BE2C (cell line): Measurements from ENCODE around the gene ADORA2B.

Source experiments
- DNase-seq: peaks from one replicate; pipeline ENCODE4 v3.0.0-alpha.2; 2020
- H3K27me3 ChIP-seq: fragments of 250-450 bp; sonication (Bioruptor Pico); 2 replicates; pipeline ENCODE4 v1.5.1; 2020; ENCODE audit warnings: mild to moderate bottlenecking
- H3K36me3 ChIP-seq: fragments of 250-450 bp; sonication (Bioruptor Pico); 2 replicates; pipeline ENCODE4 v1.5.1; 2020; ENCODE audit warnings: mild to moderate bottlenecking
- H3K4me1 ChIP-seq: fragments of 250-450 bp; sonication (Bioruptor Pico); 2 replicates; pipeline ENCODE4 v1.5.1; 2020
- H3K4me3 ChIP-seq: 2 replicates; pipeline ENCODE4 v1.5.1; 2011; ENCODE audit warnings: low read depth, low read length
- H3K9me3 ChIP-seq: fragments of 250-450 bp; sonication (Bioruptor Pico); 2 replicates; pipeline ENCODE4 v1.5.1; 2020
- TF ChIP-seq, protein P1 (sequence below): IDR thresholded peaks from 2 replicates; pipeline ENCODE4 v1.5.1; 2012; ENCODE audit warnings: mild to moderate bottlenecking, low read depth, low read length

ADORA2B gene

DNA sequence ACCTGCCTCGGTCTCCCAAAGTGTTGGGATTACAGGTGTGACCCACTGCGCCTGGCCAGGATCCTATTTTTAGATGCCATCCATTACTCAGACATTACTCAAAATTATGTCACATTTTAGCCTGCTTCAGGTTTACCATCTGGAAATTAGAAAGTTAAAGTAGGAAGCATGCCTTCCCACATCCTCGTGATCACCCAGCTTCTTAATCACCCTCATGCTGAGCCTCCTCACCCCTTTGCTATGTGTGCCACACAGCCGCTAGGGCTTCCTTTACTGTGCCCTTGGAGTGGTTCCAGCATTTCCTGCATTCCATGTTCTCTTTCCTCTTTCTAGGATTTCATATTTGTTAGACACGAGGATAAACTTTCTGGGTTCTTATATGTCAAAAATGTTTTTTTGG lies 9.3 kb downstream of the ADORA2B start:
- no peaks in the 10 kb centered on the region for H3K4me1 ChIP-seq

DNA sequence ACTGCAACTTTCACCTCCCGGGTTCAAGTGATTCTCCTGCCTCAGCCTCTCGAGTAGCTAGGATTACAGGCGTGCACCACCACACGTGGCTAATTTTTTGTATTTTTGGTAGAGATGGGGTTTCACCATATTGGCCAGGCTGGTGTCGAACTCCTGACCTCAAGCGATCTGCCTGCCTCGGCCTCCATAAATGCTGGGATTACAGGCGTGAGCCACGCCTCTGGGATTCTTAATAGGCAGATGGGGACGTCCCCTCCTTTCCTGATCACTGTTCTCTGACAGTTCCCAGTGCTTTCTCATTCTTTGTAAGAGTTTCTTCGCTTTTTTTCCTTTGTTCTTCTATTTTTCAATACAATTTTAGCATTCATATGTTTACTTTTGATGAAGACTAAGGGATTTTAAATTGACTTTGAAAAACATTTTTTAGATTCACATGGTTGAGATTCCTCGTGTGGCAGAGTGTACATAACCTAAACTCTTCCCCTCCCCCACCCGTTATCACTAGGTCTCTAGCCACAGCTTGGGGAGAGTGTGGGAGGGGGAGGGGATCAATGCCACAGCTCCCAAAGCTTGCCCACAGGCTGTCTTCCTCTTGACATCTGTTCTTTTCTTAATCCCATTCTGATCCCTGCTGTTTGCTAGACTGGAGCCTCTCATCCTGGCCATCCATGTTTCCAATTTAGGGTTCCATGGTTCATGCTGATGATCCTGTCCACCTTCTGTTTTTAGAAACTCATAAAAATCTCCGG lies 11.0 kb downstream of the ADORA2B start:
- Histone ChIP-seq H3K4me3 (no peak overlapping the region), H3K4me1 (no peaks in the 10 kb centered on the region), H3K9me3 (no peaks in the 10 kb centered on the region), H3K27me3 (no peaks in the 10 kb centered on the region), H3K36me3 (no peaks in the 10 kb centered on the region)
- DNase-seq = no peak
- TF ChIP-seq, protein P1, sequence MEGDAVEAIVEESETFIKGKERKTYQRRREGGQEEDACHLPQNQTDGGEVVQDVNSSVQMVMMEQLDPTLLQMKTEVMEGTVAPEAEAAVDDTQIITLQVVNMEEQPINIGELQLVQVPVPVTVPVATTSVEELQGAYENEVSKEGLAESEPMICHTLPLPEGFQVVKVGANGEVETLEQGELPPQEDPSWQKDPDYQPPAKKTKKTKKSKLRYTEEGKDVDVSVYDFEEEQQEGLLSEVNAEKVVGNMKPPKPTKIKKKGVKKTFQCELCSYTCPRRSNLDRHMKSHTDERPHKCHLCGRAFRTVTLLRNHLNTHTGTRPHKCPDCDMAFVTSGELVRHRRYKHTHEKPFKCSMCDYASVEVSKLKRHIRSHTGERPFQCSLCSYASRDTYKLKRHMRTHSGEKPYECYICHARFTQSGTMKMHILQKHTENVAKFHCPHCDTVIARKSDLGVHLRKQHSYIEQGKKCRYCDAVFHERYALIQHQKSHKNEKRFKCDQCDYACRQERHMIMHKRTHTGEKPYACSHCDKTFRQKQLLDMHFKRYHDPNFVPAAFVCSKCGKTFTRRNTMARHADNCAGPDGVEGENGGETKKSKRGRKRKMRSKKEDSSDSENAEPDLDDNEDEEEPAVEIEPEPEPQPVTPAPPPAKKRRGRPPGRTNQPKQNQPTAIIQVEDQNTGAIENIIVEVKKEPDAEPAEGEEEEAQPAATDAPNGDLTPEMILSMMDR = no peak

More for the DNA sequence above, 9.3 kb downstream of the ADORA2B start:
- Histone ChIP-seq H3K9me3 (no peaks in the 10 kb centered on the region), H3K4me3 (no peak overlapping the region), H3K27me3 (no peaks in the 10 kb centered on the region), H3K36me3 (no peaks in the 10 kb centered on the region)
- TF ChIP-seq, protein P1 = no peak
- DNase-seq = no peak

DNA sequence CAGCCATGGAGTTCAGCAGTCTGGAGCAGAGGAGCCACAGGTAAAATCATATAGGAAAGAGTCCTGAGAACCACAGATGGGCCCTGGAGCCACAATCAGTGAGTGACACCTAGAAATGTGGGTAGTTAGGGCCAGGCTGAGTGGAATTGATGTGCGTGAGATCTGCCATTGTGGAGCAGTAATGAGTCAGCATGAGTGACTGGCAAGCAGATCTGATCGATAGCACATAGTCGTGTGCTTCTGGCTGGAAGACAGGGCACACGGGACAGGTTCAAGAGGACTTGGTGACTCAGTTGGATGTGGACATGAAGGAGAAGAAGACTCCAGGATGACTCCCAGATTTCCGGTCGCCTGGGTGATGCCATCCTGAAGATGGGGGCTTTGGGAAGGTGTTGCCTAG lies 12.3 kb downstream of the ADORA2B start:
- Histone ChIP-seq H3K36me3 (no peaks in the 10 kb centered on the region), H3K9me3 (no peaks in the 10 kb centered on the region), H3K4me1 (no peaks in the 10 kb centered on the region), H3K27me3 (no peaks in the 10 kb centered on the region), H3K4me3 (no peak overlapping the region)
- no peak for DNase-seq
- TF ChIP-seq, protein P1 = no peak

DNA sequence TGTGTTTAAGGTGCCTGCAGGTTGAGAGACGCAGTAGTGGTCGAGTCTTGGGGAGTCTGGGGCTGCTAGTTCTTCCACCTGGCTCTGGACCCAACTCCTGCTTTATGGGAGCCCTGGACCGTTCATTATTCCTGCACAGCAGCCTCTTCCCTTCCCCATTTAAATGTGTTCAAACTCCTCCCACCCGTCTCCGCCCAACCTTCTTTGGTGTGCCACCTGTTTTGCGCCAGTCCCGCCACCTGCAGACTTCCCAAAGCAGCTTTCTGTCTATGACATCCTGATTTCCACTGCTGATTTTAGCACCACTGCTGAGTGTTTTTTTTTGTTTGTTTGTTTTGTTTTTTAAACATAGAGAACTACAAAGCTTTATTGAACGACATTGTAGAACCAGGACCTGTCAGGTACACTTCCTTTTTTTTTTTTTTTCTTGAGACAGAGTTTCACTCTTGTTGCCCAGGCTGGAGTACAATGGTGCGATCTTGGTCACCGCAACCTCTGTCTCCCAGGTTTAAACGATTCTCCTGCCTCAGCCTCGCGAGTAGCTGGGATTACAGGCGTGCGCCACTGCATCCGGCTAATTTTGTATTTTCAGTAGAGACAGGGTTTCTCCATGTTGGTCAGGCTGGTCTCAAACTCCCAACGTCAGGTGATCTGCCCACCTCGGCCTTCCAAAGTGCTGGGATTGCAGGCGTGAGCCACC lies 12.8 kb downstream of the ADORA2B start:
- Histone ChIP-seq H3K27me3 (no peaks in the 10 kb centered on the region), H3K36me3 (no peaks in the 10 kb centered on the region), H3K4me3 (no peak overlapping the region), H3K9me3 (no peaks in the 10 kb centered on the region), H3K4me1 (no peaks in the 10 kb centered on the region)
- DNase-seq = no peak
- TF ChIP-seq, protein P1 = no peak

DNA sequence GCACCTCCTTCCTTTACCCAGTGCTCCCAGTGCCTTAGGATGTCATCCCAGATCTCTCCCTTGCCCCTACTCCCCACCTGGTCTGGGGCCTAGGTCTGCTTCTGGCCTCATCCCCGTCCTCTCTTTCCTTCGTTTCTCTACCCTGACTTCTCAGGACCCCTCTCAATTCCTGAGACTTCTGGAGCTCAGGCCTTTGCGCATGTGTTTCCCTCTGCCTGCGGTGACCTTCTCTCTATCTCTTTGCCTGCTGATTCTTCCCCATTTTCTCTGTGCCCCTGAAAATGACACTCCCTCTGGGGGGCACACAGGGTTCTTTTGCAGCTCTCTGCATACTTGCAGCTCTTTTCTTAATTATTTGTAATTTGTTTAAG lies 13.5 kb downstream of the ADORA2B start:
- TF ChIP-seq, protein P1 = no peak
- Histone ChIP-seq H3K4me1 (no peaks in the 10 kb centered on the region), H3K36me3 (no peaks in the 10 kb centered on the region), H3K4me3 (no peak overlapping the region), H3K27me3 (no peaks in the 10 kb centered on the region), H3K9me3 (no peaks in the 10 kb centered on the region)
- DNase-seq = no peak

DNA sequence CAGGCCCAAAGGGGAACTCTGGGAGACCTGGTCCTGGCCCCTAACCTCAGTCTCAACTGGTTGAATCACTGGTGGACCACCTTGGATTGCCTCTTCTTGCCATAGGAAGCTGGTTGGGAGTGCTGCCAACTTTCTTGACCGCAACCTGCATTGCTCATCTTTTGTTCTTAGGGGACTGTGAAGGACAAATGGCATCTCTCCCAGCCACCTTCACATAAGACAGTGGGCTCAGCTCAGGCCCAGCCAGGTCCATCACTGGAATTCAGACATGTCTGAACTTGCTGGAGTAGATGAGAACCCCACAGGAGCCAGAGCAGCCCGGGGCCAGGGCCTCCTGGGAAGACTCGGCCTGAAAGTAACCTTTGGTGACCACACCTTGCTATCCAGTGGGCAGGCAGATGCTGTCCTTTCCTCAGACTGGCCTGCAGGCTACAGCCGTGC lies 18.8 kb downstream of the ADORA2B start:
- Histone ChIP-seq H3K36me3 (no peaks in the 10 kb centered on the region), H3K9me3 (no peaks in the 10 kb centered on the region), H3K4me1 (no peaks in the 10 kb centered on the region), H3K27me3 (no peaks in the 10 kb centered on the region), H3K4me3 (no peak overlapping the region)
- no peak for DNase-seq
- TF ChIP-seq, protein P1 = no peak
